IgD-negative memory B cell (primary cell): ENCODE data around the gene TFAP2C. TPM values are rescaled to one million over a fixed set of nuclear protein-coding genes. Genes with fewer than 3 reads are reported as not detected.
"Not testable (repeated sequence)": the region's sequence is repeated elsewhere in the genome, so short reads cannot be mapped to it uniquely, and the experiment has no call there.

Source experiments
- H3K27ac Mint-ChIP-seq, 3 donors: one replicate each; pipeline ENCODE4 v1.8.0; 2020 to 2022; ENCODE audit warnings: mild to moderate bottlenecking in 3 of 3, mixed read lengths in 3 of 3, moderate library complexity in 1 of 3
- H3K27me3 Mint-ChIP-seq: one replicate; pipeline ENCODE4 v1.8.0; 2021; ENCODE audit warnings: mixed read lengths
- H3K36me3 Mint-ChIP-seq: one replicate; pipeline ENCODE4 v1.8.0; 2020; ENCODE audit warnings: mild to moderate bottlenecking, mixed read lengths
- H3K4me1 Mint-ChIP-seq, 3 donors: one replicate each; pipeline ENCODE4 v1.8.0; 2020 to 2022; ENCODE audit warnings: mixed read lengths in 3 of 3, mild to moderate bottlenecking in 1 of 3
- H3K4me3 Mint-ChIP-seq, 4 donors: one replicate each; pipeline ENCODE4 v1.8.0; 2020 to 2022; ENCODE audit warnings: mild to moderate bottlenecking in 4 of 4, mixed read lengths in 4 of 4, moderate library complexity in 3 of 4
- H3K9me3 Mint-ChIP-seq, 3 donors: one replicate each; pipeline ENCODE4 v1.8.0; 2020 to 2021; ENCODE audit warnings: mixed read lengths in 3 of 3, mild to moderate bottlenecking in 1 of 3
- polyA plus RNA-seq: library from polyadenylated mRNA; unstranded; fragments of 300-500 nt; fragmentation: Illumina TruSeq; gene quantifications from one replicate; pipeline ENCODE4 v1.2.3, GENCODE V29; 2021

TFAP2C gene
- polyA plus RNA-seq, 1 donor from 2014 or later, result not detected

DNA sequence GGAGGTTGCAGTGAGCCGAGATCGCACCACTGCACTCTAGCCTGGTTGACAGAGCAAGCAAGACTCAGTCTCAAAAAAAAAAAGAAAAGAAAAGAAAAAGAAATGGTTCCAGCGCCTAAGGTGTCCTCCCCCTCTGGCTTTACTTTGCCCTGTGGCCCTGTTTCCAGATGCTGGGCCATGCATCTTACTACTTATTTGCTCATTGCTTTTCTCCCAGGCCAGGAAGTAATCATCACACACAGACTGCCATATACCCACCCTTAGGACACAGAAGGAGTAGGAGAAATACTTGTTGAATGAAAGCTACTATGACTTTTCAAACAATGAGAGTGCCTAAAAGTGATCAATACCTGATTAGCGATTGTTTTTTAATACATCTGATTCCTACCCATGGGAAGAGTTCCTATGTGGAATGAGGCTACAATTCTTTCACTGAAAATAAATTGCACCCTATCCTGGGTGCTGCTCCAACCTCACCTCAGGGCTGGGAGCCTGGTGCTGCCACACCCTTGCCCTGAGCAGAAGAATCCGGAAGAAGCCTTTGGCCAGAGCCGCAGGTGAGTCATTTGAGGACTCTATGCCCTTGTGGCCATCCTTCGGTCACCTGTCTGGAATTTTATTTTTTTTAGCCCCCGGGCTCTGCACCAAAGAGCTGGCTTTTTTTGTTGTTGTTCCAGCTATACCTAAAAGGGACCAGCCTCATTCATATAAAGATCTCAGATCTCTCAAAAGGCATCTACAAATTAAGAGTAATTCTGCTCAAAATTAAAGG, 22.7 kb upstream of the TFAP2C start:
- Mint-ChIP-seq H3K9me3 (no peaks in the 10 kb centered on the region), H3K4me1 (peaks cover 0 to 2% (median 0%) of the 10 kb centered on the region in 3 donors), H3K27me3 (peaks cover 1% of the 10 kb centered on the region), H3K27ac (peak overlapping the region in 1 of 3 donors; percentile 50), H3K36me3 (peaks cover 1% of the 10 kb centered on the region), H3K4me3 (no peak overlapping the region)

DNA sequence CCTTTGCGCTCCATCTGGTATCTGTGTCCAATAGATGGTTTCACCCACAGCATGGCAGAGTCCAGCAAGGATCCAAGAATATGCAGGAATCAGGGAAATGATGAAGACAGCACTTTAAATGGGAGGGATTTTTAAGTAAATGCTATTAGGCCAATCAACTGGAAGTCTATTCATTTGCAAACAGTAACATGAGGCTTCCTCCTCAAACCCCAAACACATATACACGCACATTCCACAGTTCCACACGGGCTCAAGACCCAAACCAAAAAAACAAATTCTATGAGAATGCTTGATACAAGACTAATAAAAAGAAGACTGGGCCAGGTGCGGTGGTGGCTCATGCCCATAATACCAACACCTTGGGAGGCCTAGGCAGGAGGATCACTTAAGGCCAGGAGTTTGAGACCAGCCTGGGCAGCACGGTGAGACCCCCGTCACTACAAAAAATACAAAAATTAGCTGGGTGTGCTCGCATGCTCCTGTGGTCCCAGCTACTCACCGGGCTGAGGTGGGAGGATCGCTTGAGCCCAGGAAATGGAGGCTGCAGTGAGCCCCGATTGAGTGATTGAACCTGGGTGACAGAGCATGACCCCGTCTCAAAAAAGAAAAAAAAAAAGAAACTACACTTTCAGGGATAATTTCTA, 21.9 kb upstream of the TFAP2C start:
- Mint-ChIP-seq H3K36me3 (peaks cover 1% of the 10 kb centered on the region), H3K27ac (peak overlapping the region in 1 of 3 donors; percentile 50), H3K27me3 (peaks cover 1% of the 10 kb centered on the region), H3K4me1 (peaks cover 0 to 2% (median 0%) of the 10 kb centered on the region in 3 donors), H3K9me3 (no peaks in the 10 kb centered on the region), H3K4me3 (no peak overlapping the region)

DNA sequence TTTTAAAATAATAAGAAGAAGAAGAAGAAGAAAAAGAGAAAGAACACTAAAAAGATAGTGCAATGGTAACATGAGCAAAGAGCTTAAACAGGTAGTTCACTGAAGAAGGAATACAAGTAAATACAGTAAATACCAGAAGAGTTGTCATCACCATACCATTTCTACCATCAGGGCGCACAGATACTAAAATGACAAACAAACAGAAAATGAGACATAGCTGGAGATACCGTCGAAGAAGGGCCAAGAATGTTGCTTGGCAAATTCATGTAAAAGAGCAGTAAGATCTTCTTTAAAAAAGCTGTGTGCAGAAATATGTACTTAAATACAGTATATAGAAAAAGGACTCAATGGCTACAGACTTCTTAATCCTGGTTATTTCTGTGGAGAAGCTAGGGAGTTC, 20.7 kb upstream of the TFAP2C start:
- Mint-ChIP-seq H3K9me3 (no peaks in the 10 kb centered on the region), H3K27me3 (peaks cover 1% of the 10 kb centered on the region), H3K36me3 (peaks cover 1% of the 10 kb centered on the region), H3K4me3 (no peak overlapping the region), H3K4me1 (peaks cover 0 to 2% (median 0%) of the 10 kb centered on the region in 3 donors), H3K27ac (no peak overlapping the region)

DNA sequence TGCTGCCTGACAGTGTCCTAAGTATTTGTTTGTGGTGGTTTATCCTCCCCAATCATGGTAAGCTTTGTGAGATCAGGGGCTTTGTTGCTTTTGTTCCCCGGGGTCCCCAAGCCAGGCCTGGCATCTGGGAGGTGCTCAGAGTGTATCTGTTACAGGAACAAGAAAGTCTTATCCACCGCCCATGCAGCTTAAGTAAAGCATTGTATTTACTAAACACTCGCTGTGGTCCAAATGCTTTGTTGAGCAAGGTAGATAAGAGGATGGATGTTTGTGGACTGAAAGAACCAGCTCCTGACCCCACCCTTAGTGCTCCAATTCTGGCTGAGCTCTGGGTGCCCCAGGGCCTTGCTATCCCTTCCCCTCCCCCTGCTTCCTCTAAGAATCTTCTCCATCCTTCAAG, 19.8 kb upstream of the TFAP2C start:
- Mint-ChIP-seq H3K27ac (no peak overlapping the region), H3K4me3 (no peak overlapping the region), H3K4me1 (peaks cover 0 to 2% (median 0%) of the 10 kb centered on the region in 3 donors), H3K9me3 (no peaks in the 10 kb centered on the region), H3K36me3 (peaks cover 1% of the 10 kb centered on the region), H3K27me3 (peaks cover 1% of the 10 kb centered on the region)

DNA sequence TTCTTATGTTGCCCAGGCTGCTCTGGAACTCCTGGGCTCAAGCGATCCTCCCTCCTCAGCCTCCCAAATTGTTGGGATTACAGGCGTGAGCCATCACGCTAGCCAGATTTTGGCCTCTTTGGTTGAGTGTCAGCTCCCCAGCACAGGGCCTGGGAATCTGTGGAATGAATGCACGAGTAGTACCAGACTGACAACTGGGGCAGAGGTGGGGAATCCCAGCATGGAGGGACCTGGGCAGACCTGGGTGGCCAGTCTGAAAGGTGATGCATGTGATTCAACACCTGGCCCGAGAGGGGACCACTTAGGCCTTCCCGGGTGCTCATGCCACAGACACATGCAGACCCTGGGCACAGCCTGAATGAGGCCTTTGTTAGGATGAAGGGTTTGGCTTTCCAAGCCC, 19.0 kb upstream of the TFAP2C start:
- Mint-ChIP-seq H3K27ac (no peak overlapping the region), H3K36me3 (peaks cover 1% of the 10 kb centered on the region), H3K27me3 (peaks cover 1% of the 10 kb centered on the region), H3K4me3 (peak overlapping the region in 1 of 4 donors; percentile 9), H3K9me3 (no peaks in the 10 kb centered on the region), H3K4me1 (peaks cover 0 to 2% (median 0%) of the 10 kb centered on the region in 3 donors)

DNA sequence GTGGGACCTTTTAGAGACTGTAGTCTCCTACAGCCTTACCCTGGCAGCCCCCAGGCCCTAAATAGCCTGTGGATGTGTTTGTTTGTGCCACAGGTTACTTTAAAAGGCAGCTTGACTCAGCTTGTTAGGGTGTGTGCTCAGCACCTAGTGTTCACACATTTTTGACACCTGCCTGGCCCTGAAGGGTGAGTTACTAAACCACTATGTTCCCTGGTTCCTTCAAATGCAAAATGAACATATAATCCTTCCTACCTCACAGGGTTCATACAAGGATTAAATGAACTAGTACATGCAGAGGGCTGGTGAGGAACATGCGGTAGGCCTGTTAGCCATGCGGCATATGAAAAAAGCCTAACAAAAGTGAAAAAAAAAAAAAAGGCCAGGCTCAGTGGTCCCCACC, 14.9 kb upstream of the TFAP2C start:
- no peaks in the 10 kb centered on the region for H3K9me3 Mint-ChIP-seq
- peaks cover 0 to 2% (median 0%) of the 10 kb centered on the region in 3 donors for H3K4me1 Mint-ChIP-seq
- H3K27ac Mint-ChIP-seq, result no peak overlapping the region
- no peaks in the 10 kb centered on the region for H3K27me3 Mint-ChIP-seq
- H3K4me3 Mint-ChIP-seq, result no peak overlapping the region
- H3K36me3 Mint-ChIP-seq, result no peaks in the 10 kb centered on the region

DNA sequence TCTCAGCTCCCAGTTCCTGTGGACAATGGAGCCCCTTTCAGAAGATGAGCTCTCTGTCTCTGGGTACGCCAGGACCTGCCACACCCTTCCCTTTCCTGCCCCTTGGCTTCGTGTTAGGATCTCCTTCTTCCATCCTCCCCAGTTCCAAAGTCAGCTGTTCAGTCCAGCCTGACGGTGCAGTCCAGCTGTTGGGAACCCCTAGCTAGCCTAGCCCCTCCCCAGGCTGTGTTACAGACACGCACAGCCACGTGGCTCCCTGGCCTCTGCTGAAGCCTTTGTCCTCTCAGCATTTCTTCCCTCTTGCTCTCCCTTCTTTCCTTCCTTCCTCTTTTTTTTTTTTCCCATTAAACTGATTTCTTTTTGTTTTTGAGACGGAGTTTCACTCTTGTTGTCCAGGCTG, 12.4 kb upstream of the TFAP2C start:
- H3K27me3 Mint-ChIP-seq, result peaks cover 3% of the 10 kb centered on the region
- no peak overlapping the region for H3K27ac Mint-ChIP-seq
- peaks cover 0 to 2% (median 0%) of the 10 kb centered on the region in 3 donors for H3K9me3 Mint-ChIP-seq
- no peaks in the 10 kb centered on the region for H3K36me3 Mint-ChIP-seq
- no peak overlapping the region for H3K4me3 Mint-ChIP-seq
- no peaks in the 10 kb centered on the region for H3K4me1 Mint-ChIP-seq

DNA sequence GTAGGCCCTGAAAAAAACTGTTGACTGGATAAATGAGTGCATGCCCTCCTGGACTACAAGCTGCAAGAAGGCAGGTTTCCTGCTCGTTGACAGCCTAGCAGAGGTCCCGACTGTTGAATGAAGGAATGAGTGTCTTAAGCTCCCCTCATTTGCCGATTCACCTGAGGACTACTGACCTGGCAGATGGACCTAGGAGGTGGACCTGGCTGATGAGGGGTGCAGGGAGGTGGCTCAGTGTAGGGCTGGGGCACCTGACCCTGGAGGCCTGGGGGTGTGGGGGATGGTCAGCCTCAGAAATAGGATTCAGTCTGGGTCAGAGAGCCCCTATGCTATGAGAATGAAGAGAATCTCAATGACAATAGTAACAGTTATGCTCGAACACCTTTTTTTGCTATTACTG, 11.6 kb upstream of the TFAP2C start:
- Mint-ChIP-seq H3K27ac (no peak overlapping the region), H3K4me3 (no peak overlapping the region), H3K9me3 (peaks cover 0 to 2% (median 0%) of the 10 kb centered on the region in 3 donors), H3K4me1 (no peaks in the 10 kb centered on the region), H3K36me3 (no peaks in the 10 kb centered on the region), H3K27me3 (peaks cover 3% of the 10 kb centered on the region)

DNA sequence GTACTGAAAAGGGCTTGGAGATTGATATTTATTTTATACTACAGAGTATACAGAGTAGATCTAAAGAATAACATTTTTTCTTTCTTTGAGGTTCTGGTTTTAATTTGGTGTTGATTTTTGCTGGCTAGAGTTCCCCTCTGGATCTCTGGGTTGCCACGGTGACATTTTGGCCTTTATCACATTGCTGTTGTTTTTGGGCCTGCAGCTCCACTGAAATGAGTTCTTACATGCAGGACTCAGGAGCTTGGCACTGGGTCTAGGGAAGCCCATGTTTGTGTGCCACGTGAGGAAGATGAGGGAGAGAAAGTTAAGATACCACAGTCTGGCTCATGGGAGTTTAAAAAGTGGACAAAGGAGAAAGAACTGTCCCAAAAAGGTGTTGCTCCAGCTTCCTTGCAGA, 7.4 kb upstream of the TFAP2C start:
- Mint-ChIP-seq H3K36me3 (no peaks in the 10 kb centered on the region), H3K27ac (no peak overlapping the region), H3K9me3 (peaks cover 0 to 2% (median 0%) of the 10 kb centered on the region in 3 donors), H3K4me1 (no peaks in the 10 kb centered on the region), H3K27me3 (peaks cover 17% of the 10 kb centered on the region), H3K4me3 (peak overlapping the region in 1 of 4 donors; percentile 9)

DNA sequence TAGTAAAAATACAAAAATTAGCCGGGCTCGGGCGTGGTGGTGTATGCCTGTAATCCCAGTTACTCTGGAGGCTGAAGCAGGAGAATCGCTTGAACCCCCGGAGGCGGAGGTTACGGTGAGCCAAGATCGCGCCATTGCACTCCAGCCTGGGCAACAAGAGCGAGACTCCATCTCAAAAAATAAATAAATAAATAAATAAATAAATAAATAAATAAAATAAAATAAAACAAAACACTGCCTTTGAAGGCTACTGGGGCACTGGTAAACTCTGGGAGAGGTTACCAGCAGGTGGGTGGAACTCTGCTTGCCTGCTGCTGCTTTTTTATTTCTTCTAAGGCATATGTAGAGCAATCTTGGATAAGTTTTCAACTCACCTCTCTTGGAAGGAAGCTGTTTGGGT, 5.2 kb upstream of the TFAP2C start:
- not testable (repeated sequence) for H3K4me3 Mint-ChIP-seq, H3K27ac Mint-ChIP-seq, H3K36me3 Mint-ChIP-seq, H3K9me3 Mint-ChIP-seq, H3K4me1 Mint-ChIP-seq
- peaks cover 36% of the 10 kb centered on the region for H3K27me3 Mint-ChIP-seq

DNA sequence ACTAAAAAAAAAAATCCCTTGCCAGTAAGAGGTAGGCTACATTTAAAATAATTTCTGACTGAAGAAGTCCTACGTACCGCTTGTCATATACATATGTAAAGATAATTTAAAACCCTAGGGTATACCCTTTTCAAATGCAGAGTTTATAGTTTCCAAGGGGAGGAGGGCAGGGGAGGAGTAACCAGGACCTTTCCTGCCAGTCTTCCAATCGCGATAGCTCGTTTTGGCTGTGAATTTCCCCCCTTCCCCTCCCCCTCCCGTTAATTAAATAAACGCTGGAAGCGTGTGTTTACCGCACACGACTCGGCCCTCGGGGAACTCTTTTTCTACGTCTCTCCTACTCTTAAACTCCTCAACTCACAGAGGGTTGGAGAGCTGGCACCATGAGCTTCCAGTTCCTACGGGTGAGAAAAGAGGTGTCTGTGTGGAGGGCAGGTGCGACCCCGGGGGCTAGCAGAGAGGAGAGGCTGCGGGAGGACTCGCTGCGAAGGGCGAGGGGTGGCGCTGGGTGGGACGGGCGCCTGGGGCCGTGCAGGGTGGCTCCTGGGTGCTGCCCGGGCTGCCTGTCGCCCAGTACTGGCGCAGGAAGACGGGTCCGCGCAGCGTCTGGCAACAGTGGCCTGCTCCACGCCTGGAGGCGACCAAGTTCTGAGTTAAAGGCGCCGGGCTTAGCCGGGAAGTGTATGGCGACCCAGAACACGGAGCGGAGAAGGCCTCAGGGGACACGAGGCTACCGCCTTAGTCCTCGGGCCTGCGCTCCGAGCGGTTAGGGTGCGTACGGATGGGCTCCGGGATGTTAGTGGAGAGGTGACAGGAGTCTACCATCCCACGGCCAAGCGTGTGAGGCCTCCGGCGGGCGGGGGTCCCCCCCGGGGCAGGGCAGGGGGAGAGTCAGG, 4.1 kb upstream of the TFAP2C start:
- Mint-ChIP-seq H3K4me3 (no peak overlapping the region), H3K36me3 (no peaks in the 10 kb centered on the region), H3K27me3 (peaks cover 42% of the 10 kb centered on the region), H3K9me3 (peaks cover 0 to 2% (median 0%) of the 10 kb centered on the region in 3 donors), H3K4me1 (peaks cover 0 to 6% (median 4%) of the 10 kb centered on the region in 3 donors), H3K27ac (no peak overlapping the region)

DNA sequence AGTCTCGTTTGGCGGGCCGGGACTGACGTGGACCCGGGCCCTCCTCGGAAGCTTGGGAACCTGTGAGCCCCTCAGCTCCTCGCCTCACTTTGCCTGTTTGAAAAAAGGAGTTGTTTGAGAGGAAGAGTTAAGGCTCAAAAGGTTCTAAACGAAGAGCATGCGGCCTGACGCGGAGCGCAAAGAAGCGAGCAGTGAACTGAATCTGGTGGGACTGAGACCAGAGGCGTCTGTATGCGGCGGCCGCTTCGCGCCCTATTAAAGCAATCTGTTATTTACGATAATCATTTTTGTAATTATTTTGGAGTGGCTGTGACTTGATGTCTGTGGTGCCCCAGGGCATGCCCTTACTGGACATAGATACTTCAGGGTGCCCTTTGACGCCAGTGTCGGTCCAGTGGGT, 3.3 kb upstream of the TFAP2C start:
- H3K4me3 Mint-ChIP-seq, result peak overlapping the region in 1 of 4 donors; percentile 17
- peaks cover 42% of the 10 kb centered on the region for H3K27me3 Mint-ChIP-seq
- no peaks in the 10 kb centered on the region for H3K36me3 Mint-ChIP-seq
- H3K9me3 Mint-ChIP-seq, result no peaks in the 10 kb centered on the region
- no peak overlapping the region for H3K27ac Mint-ChIP-seq
- H3K4me1 Mint-ChIP-seq, result peaks cover 0 to 6% (median 4%) of the 10 kb centered on the region in 3 donors

DNA sequence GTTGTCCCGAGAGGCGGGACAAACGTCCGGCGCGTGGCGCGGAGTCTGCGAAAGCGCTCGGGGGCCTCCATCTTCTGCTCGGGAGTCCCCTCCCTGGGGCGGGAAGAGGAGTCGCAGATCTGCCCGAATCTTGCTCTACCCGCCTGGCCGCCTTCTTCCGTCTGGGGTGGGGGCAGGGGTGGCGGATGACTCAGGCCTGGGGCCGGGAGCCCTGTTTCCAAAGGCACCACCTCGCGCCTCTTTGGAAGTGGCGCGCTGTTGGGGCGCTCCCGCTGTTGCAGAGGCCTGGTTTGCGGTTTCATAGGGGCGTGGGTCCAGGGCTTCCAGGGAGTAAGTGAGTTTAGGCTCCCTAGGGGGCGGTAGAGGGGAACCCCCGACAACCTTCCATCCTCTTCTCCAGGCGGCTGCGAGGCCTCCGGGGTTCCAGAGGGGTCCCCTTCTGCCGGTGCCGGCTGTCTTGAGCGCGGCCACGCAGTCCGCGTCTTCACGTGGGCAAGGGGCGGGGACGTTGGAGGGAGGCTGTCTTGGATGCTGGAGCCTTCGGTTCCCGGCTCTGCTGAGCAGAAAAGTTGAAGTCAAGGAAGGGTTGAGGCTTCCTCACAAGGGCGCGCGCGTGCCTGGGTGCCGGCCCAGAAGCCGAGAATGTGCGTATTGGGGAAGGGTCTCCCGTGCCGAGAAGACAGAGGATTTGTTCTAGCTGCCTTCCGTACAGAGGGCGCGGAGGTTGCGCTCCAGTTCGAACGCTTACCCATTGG, 2.6 kb upstream of the TFAP2C start:
- H3K4me3 Mint-ChIP-seq, result no peak overlapping the region
- no peak overlapping the region for H3K27ac Mint-ChIP-seq
- peaks cover 0 to 6% (median 4%) of the 10 kb centered on the region in 3 donors for H3K4me1 Mint-ChIP-seq
- H3K36me3 Mint-ChIP-seq, result no peaks in the 10 kb centered on the region
- no peaks in the 10 kb centered on the region for H3K9me3 Mint-ChIP-seq
- H3K27me3 Mint-ChIP-seq, result peaks cover 44% of the 10 kb centered on the region

DNA sequence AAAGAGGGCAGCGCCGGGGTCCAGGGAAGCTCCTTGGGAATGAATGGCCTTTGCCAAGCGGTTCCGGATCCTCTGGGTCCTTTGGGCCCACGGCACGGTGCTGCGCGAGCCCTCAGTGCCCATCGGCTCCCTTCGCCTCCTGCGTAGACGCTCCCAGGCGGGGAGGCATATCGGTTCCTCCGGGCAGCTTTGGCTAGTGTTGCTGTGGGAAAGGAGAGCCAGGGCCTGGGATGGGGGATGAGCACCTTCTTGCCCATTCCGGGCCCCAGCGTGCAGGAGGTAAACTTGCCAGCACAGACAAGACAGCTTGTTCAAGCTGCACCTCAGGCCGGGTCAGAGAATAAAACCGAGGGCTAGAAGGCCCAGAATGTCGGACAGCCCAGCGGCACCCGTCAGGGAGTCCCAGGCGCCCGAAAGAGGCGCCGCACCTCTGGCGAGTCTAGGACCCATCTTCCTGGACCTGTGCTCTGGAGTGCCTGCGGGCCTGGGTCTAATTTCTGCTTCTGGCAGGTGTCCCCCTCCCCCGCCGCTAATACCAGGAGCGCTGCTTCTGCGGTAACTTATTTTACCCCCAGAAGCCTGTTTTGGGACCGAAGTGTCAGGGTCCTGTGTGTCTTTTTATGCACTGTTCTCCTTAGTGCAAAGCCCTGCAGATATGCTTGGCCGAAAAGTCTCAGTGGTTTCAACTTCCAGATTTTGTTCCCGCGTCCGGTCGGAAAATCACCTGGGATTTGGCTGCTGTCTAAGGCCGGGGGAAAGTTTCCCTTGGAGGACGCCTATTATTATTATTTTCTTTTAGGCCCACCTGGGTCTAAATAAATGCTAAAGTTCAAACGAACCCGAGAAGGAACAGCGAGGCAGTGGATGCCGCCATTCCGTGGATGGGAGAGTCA, 1.7 kb upstream of the TFAP2C start:
- H3K4me3 Mint-ChIP-seq, result no peak overlapping the region
- H3K27ac Mint-ChIP-seq, result no peak overlapping the region
- H3K36me3 Mint-ChIP-seq, result no peaks in the 10 kb centered on the region
- no peaks in the 10 kb centered on the region for H3K9me3 Mint-ChIP-seq
- peaks cover 0 to 6% (median 4%) of the 10 kb centered on the region in 3 donors for H3K4me1 Mint-ChIP-seq
- H3K27me3 Mint-ChIP-seq, result peaks cover 53% of the 10 kb centered on the region
